H1 (cell line): ENCODE measurements around the gene GNG10. TPM values are rescaled to one million over a fixed set of nuclear protein-coding genes. Genes with fewer than 3 reads are reported as not detected.

ENCODE experiments used
- CBX5 ChIP-seq: fragments of 300-800, 300-1000 bp; sonication (generic); IDR thresholded peaks from 2 replicates; pipeline ENCODE4 v1.7.1; 2016; ENCODE audit warnings: antibody characterized with exemption, low read length, low read depth
- JUN ChIP-seq: IDR thresholded peaks from 2 replicates; pipeline ENCODE4 v1.6.1; 2011; ENCODE audit warnings: low read depth, mild to moderate bottlenecking, improper control_type of control experiment, low read length
- KDM4A ChIP-seq: IDR thresholded peaks from one replicate; pipeline ENCODE4 v1.7.1; 2012; ENCODE audit warnings: low read depth, mild to moderate bottlenecking, moderate library complexity, low read length, inconsistent platforms; ENCODE audit not compliant: severe bottlenecking
- NRF1 ChIP-seq: IDR thresholded peaks from 2 replicates; pipeline ENCODE4 v1.6.1; 2011; ENCODE audit warnings: mild to moderate bottlenecking, low read depth, low read length, improper control_type of control experiment
- SAP30 ChIP-seq: fragments of 300-600 bp; sonication (generic); IDR thresholded peaks from 2 replicates; pipeline ENCODE4 v1.7.1; 2012; ENCODE audit warnings: low read length, moderate library complexity, mild to moderate bottlenecking, inconsistent platforms; ENCODE audit not compliant: insufficient read depth, insufficient replicate concordance
- SIN3A ChIP-seq, 2 experiments: IDR thresholded peaks in 1 of 2; conservative IDR thresholded peaks in 1 of 2; 2 replicates each; pipeline ENCODE4 v1.6.1; 2011 to 2012; ENCODE audit warnings: low read length in 2 of 2, improper control_type of control experiment in 1 of 2, low read depth in 1 of 2, mild to moderate bottlenecking in 1 of 2
- SIX5 ChIP-seq: IDR thresholded peaks from 2 replicates; pipeline ENCODE4 v1.6.1; 2011; ENCODE audit warnings: mild to moderate bottlenecking, low read depth, low read length
- SP4 ChIP-seq: IDR thresholded peaks from 2 replicates; pipeline ENCODE4 v1.6.1; 2012; ENCODE audit warnings: low read length, inconsistent platforms
- SRF ChIP-seq: IDR thresholded peaks from 2 replicates; pipeline ENCODE4 v1.6.1; 2011; ENCODE audit warnings: mild to moderate bottlenecking, low read depth, low read length, moderate library complexity
- YY1 ChIP-seq: IDR thresholded peaks from 2 replicates; pipeline ENCODE4 v1.6.1; 2011; ENCODE audit warnings: low read depth, mild to moderate bottlenecking, low read length
- polyA plus RNA-seq, 7 experiments: library from polyadenylated mRNA; depleted of rRNA in 3 of 7; stranded (reverse) in 5 of 7; unstranded in 2 of 7; fragments of >200 nt in 5 of 7; fragments of 200-250 nt in 2 of 7; gene quantifications; 1 replicate in 5 of 7; 2 replicates in 1 of 7; 4 replicates in 1 of 7; pipeline versions ENCODE4 v1.2.1 to v1.2.3, GENCODE V29; 2011 to 2013; ENCODE audit warnings: missing spikeins in 2 of 7, mixed read lengths in 2 of 7
- total RNA-seq: library from RNA; stranded (reverse); fragmentation: NEBNext Ultra II Directional; extraction: Animal tissue kit (Norgen Biotek cat#: 25700); gene quantifications from 2 replicates; pipeline ENCODE4 v1.2.1, GENCODE V29; 2021
- TF ChIP-seq, protein P1 (sequence below): IDR thresholded peaks from 2 replicates; pipeline ENCODE4 v1.6.1; 2012; ENCODE audit warnings: inconsistent platforms
- TF ChIP-seq, protein P2 (sequence below): IDR thresholded peaks from 2 replicates; pipeline ENCODE4 v1.6.1; 2012; ENCODE audit warnings: low read length, inconsistent platforms

The GNG10 gene
- total and polyA plus RNA-seq, 2 of the 8 experiments (the other 6 are each of a cell fraction or from before 2014, with no cell fraction given), result 24.7 to 28.5 TPM

DNA sequence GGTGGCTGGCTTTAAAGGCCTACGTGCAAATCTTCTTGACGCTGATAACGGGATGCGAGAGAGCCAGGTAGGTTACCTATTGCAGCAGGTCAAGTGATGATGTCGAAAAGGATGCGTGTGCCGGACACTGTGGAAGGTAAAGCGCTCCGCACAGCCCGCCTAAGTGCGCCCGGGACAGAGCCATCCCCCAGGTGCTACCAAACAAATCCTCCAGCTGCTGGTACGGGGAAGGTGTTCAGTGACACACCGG lies 30.5 kb upstream of the GNG10 start (continued):
- peak; percentile 11 for TF ChIP-seq KDM4A
- TF ChIP-seq NRF1, result no peak
- TF ChIP-seq, protein P1, sequence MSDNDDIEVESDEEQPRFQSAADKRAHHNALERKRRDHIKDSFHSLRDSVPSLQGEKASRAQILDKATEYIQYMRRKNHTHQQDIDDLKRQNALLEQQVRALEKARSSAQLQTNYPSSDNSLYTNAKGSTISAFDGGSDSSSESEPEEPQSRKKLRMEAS, result peak; percentile 75; the same call in 1 of the 2 replicates
- TF ChIP-seq SAP30, result peak; percentile 65
- TF ChIP-seq, protein P2, sequence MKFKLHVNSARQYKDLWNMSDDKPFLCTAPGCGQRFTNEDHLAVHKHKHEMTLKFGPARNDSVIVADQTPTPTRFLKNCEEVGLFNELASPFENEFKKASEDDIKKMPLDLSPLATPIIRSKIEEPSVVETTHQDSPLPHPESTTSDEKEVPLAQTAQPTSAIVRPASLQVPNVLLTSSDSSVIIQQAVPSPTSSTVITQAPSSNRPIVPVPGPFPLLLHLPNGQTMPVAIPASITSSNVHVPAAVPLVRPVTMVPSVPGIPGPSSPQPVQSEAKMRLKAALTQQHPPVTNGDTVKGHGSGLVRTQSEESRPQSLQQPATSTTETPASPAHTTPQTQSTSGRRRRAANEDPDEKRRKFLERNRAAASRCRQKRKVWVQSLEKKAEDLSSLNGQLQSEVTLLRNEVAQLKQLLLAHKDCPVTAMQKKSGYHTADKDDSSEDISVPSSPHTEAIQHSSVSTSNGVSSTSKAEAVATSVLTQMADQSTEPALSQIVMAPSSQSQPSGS, result peak; percentile 88
- TF ChIP-seq YY1, result peak; percentile 60; the same call in 1 of the 2 replicates
- TF ChIP-seq CBX5, result no peak
- TF ChIP-seq SP4, result peak; percentile 71; the same call in 1 of the 2 replicates
- TF ChIP-seq SRF, result 0 out of 2 replicates have a peak, but pooled peaks have one; percentile 40
- peak; percentile 96 to 100 for TF ChIP-seq SIN3A (conservative IDR thresholded peaks at IDR 0.05 in 1 of 2, IDR thresholded peaks at IDR 0.05 in 1 of 2; ENCODE audit: low read depth in 1 of 2, low read length in 2 of 2)
- TF ChIP-seq JUN, result no peak
- TF ChIP-seq SIX5, result 0 out of 2 replicates have a peak, but pooled peaks have one; percentile 11
